Measurements from ENCODE around the gene VPS29.

The VPS29 gene

DNA sequence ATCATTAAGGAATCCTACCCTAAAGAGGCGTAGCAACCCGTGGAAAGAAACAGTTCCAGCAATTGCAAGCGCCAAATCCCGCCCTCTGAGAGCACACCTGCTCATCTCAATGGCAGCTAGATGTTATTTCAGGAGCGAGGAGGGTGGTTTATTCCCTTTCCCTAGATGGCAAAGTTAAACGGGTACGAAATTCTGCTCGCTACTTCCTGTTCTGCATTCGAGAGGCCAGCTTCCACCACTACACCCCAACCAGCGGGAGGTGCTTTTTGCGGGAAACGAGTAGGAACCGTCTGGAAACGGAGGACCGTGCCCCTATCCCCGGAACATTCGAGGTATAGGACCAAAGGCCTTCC lies 536 bp downstream of the VPS29 start:
- intact Hi-C loops (cut with DNase I; ENCODE audit: low total_unique reads), result loop anchor here (5.0 kb wide), 1 partner anchor 34 kb away; the partner anchor contains the start of genes FAM216A and GPN3

DNA sequence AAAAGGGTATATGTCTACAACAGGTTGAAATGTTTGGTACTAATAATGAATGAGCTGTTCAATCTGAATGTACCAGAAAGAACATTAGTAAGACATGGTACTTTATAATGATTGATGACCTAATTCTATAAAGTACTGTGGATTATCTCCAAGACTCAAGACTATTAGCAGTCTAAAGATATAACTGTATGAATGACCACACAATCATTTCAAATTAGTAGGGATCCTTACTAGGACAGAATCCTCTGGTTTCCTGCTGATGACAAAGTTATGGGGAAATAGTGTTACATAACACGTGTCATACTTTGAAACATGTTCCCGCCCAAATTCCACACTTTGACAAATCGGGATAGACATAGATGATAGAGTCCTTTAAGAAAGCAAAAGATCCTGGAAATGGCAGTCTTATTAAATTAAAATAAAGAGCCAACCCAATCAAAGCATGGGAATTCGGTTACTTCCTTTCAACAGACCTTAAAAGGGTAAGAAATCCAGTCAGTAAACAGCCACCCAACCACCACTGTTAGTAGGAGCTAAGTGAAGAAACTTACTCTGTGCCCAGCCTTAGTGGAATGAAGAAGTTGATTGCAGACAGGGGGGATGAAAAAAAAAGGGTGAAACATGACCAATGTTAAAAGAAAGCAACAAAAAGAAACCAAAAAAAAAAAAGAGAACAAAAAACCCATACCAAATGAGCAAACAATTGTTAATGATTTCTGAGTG lies 2.8 kb downstream of the VPS29 start:
- no peaks in the 10 kb centered on the region for H3K9me3 ChIP-seq
- H3K36me3 ChIP-seq, result peaks cover 13 to 22% (median 18%) of the 10 kb centered on the region in 3 donors
- no peaks in the 10 kb centered on the region for H3K27me3 ChIP-seq
- intact Hi-C loops (cut with DNase I; ENCODE audit: low total_unique reads), result no loop called here
- H3K4me1 ChIP-seq, result peaks cover 0 to 38% (median 22%) of the 10 kb centered on the region in 4 donors
- H3K27ac ChIP-seq, result peak overlapping the region; percentile 24 to 95
- H3K4me3 ChIP-seq, result no peak overlapping the region
- DNase-seq, result no peak
- TF ChIP-seq, protein P1, sequence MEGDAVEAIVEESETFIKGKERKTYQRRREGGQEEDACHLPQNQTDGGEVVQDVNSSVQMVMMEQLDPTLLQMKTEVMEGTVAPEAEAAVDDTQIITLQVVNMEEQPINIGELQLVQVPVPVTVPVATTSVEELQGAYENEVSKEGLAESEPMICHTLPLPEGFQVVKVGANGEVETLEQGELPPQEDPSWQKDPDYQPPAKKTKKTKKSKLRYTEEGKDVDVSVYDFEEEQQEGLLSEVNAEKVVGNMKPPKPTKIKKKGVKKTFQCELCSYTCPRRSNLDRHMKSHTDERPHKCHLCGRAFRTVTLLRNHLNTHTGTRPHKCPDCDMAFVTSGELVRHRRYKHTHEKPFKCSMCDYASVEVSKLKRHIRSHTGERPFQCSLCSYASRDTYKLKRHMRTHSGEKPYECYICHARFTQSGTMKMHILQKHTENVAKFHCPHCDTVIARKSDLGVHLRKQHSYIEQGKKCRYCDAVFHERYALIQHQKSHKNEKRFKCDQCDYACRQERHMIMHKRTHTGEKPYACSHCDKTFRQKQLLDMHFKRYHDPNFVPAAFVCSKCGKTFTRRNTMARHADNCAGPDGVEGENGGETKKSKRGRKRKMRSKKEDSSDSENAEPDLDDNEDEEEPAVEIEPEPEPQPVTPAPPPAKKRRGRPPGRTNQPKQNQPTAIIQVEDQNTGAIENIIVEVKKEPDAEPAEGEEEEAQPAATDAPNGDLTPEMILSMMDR (IDR thresholded peaks at IDR 0.05), result no peak

More for the DNA sequence above, 536 bp downstream of the VPS29 start:
- Histone ChIP-seq H3K36me3 (no peaks in the 10 kb centered on the region), H3K27ac (peak overlapping the region; percentile 93 to 95), H3K4me3 (peak overlapping the region; percentile 86 to 97), H3K27me3 (no peaks in the 10 kb centered on the region), H3K9me3 (no peaks in the 10 kb centered on the region), H3K4me1 (peaks cover 0 to 38% (median 22%) of the 10 kb centered on the region in 4 donors)
- DNase-seq, result peak; percentile 42 to 72
- TF ChIP-seq, protein P1 (IDR thresholded peaks at IDR 0.05), result no peak

DNA sequence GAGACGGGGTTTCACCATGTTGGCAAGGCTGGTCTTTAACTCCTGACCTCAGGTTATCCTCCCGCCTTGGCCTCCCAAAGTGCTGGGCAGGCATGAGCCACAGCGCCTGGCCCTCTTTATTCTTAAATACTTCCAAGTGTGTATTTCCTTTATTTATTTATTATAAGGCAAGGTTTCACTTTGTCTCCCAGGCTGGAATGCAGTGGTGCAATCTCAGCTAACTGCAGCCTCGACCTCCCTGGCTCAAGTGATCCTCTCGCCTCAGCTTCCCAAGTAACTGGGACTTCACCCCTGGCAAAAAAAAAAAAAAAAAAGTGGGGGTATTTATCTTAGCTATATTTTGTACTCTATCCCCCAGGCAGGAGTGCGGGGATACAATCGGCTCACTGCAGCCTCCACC lies 26.5 kb downstream of the VPS29 start:
- TF ChIP-seq, protein P1 (IDR thresholded peaks at IDR 0.05), result no peak
- Histone ChIP-seq H3K27ac (no peak overlapping the region), H3K36me3 (peaks cover 0 to 5% (median 3%) of the 10 kb centered on the region in 3 donors), H3K9me3 (no peaks in the 10 kb centered on the region), H3K4me3 (no peak overlapping the region), H3K4me1 (no peaks in the 10 kb centered on the region), H3K27me3 (no peaks in the 10 kb centered on the region)
- intact Hi-C loops (cut with DNase I; ENCODE audit: low total_unique reads), result no loop called here
- no peak for DNase-seq

DNA sequence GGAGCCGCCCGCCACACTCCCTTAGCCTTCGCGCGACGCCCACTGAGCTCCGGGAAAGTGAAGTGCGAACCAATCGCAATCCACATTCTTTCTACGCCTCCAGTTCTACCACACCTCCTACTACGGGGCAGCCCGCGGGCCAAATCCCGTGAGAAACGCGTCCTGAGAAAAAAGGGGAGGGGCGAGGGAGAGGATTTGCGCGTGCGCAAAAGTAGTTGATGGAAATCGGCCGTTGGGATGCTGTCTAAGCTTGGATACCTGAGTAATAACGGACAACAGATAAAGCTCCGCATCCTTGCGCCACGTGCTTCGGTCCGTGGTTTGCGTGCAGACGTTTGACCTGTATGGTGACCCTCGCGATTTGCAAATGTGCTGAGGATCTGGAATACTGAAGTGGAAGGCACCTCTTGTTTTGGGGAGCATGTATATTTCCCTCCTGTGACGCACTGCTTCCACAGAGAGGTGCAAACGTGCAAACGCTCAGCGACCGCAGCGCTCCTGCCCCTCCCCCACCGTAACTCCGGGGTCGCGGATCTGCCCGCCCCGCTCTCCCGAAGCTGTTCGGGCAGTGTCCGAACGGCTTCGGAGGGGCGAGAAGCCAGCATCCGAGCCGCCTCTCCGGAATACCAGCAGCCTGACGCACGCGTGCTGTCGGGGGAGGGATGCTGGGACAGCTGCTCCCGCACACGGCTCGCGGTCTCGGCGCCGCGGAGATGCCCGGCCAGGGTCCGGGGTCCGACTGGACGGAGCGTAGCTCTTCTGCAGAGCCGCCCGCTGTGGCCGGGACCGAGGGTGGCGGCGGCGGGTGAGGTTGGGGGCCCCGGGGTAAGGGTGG lies 33.5 kb downstream of the VPS29 start, which contains the start of the genes FAM216A and GPN3:
Gene FAM216A (plus strand): TSS at position 632 of the 835 bp plus-strand sequence. CDS start 31 bp downstream, at position 663.
Gene GPN3 (minus strand): TSS at position 44 of the 835 bp plus-strand sequence. CDS start 54 bp downstream, outside the sequence.
- H3K4me1 ChIP-seq, result peaks cover 0 to 22% (median 15%) of the 10 kb centered on the region in 4 donors
- TF ChIP-seq, protein P1 (IDR thresholded peaks at IDR 0.05), result no peak
- peak within 1 kb of the TSS; percentile 66 to 74 for H3K4me3 ChIP-seq
- no peaks in the 10 kb centered on the region for H3K9me3 ChIP-seq
- H3K27me3 ChIP-seq, result no peaks in the 10 kb centered on the region
- H3K27ac ChIP-seq, result peak within 1 kb of the TSS; percentile 90 to 93
- DNase-seq, result peak; percentile 96 to 98
- peaks cover 0 to 20% (median 13%) of the 10 kb centered on the region in 3 donors for H3K36me3 ChIP-seq
- intact Hi-C loops (cut with DNase I; ENCODE audit: low total_unique reads), result loop anchor here (5.0 to 10.0 kb wide), 3 partner anchors 34 to 1626 kb away; partner anchors contain the start of genes PPTC7, RAD9B and VPS29

DNA sequence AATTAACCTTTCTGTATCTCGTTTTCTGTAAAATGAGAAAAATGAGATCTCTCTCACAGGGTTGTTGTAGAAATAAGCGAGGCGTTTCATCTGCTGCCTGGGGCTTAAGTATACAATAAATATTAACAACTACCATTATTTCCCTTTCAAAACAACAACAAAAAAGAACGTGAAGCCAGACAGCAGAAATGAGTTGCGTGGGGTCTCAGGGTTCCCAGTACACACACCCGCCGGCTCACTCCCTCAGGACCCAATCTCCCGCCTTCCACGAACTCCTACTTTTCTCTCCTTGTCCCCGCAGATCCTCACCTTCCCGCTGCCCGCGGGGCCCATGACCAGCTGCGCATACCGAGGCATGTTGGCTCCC lies 34.1 kb downstream of the VPS29 start:
- intact Hi-C loops (cut with DNase I; ENCODE audit: low total_unique reads), result loop anchor here (5.0 to 10.0 kb wide), 3 partner anchors 34 to 1627 kb away; partner anchors contain the start of genes PPTC7, RAD9B and VPS29
- no peak for DNase-seq
- Histone ChIP-seq H3K27ac (peak overlapping the region; percentile 90 to 93), H3K4me3 (peak overlapping the region; percentile 66 to 74), H3K27me3 (no peaks in the 10 kb centered on the region), H3K4me1 (peaks cover 0 to 22% (median 15%) of the 10 kb centered on the region in 4 donors), H3K36me3 (peaks cover 4 to 26% (median 13%) of the 10 kb centered on the region in 3 donors), H3K9me3 (no peaks in the 10 kb centered on the region)
- TF ChIP-seq, protein P1 (IDR thresholded peaks at IDR 0.05), result no peak
